Duodenal mucosa (tissue), 2 donors: ENCODE measurements around the gene SKIDA1.

ENCODE experiments used
- H3K27ac ChIP-seq: one replicate; pipeline ENCODE4 v1.7.0; 2013; ENCODE audit warnings: low read depth, low read length
- H3K27me3 ChIP-seq, 2 donors: one replicate each; pipeline ENCODE4 v1.7.0; 2013; ENCODE audit warnings: low read length in 2 of 2, control low read depth in 1 of 2; ENCODE audit not compliant: insufficient read depth in 2 of 2, control insufficient read depth in 1 of 2
- H3K36me3 ChIP-seq, 2 donors: one replicate each; pipeline ENCODE4 v1.7.0; 2013; ENCODE audit warnings: low read length in 2 of 2, control low read depth in 1 of 2; ENCODE audit not compliant: insufficient read depth in 2 of 2, control insufficient read depth in 1 of 2
- H3K4me1 ChIP-seq, 2 donors: one replicate each; pipeline ENCODE4 v1.7.0; 2013; ENCODE audit warnings: low read length in 2 of 2, control low read depth in 1 of 2; ENCODE audit not compliant: insufficient read depth in 2 of 2, control insufficient read depth in 1 of 2
- H3K4me3 ChIP-seq, 2 donors: one replicate each; pipeline ENCODE4 v1.7.0; 2013; ENCODE audit warnings: low read length in 2 of 2, low read depth in 1 of 2
- H3K9ac ChIP-seq, 2 donors: one replicate each; pipeline ENCODE4 v1.7.0; 2013; ENCODE audit warnings: low read length in 2 of 2, low read depth in 1 of 2
- H3K9me3 ChIP-seq, 2 donors: one replicate each; pipeline ENCODE4 v1.7.0; 2013; ENCODE audit warnings: low read length in 2 of 2, control low read depth in 1 of 2; ENCODE audit not compliant: control insufficient read depth in 1 of 2

Gene SKIDA1

DNA sequence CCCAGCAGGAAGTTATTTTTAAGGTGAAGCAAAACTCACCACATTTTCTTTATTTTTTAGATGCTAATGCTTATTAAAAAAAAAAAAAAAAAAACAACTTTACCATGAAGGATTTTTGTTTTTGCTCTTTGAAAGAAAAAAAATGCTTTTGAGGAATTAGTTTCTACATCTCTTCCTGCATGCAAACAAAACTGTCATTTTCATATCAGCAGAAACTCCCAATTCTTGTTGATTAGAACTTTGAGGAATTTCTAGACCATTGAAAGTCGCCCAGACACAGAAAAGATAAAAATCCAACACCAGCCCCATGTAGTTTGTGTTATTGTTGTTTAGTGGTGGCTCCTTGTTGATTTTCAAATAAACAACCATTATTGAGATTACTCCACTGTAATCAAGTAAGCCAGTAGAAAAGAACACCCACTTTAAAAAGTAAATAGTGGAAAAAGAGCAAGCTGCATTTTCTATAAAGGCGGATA, 14.3 kb downstream of the SKIDA1 start:
- H3K4me3 ChIP-seq, result no peak overlapping the region
- no peak overlapping the region for H3K9ac ChIP-seq
- H3K27ac ChIP-seq, result no peak overlapping the region

DNA sequence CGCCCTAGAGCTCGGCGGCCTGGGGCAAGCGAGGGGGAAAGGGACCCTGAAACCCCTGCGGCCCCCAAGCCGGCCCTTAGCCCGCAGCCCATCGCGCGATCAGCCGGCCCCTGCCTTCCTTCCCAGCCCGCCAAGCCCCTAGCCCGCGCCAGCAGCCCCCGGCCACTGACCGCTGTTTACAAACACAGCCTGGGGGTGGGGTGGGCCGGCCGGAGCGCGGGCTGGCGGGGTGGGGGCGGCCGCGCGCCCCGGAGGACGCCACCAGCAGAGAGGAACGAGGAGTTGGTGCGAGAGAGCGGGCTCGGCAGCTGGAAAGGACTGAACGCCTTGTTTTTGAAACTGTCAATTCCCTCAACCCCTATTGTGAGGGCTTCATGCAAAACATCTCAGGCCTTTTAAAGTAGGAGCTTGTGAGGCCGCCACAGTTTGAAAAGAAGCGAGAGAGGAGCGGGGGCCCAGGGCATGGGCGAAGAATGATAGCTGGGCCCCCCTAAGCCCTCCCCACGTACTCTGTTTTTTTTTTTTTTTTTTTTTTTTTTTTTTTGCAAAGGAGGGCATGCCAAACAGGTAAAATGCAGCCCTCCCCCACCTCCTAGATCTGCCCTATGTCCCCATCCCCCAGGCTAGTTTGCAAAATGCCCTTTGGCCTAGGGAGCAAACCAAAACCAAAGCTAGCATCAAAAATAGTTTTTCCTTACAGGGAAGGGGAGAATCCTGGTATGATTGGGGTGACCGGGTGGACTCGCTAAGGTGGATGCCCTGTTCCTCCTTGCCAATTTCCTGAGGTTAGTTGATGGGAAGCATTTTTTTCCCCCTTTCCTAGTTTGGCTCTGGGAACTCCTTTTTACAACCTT, 15.0 kb downstream of the SKIDA1 start:
- Histone ChIP-seq H3K9ac (no peak overlapping the region), H3K4me3 (no peak overlapping the region), H3K27ac (no peak overlapping the region), H3K9me3 (no peaks in the 10 kb centered on the region), H3K4me1 (peaks cover 0 to 12% of the 10 kb centered on the region in 2 donors), H3K36me3 (no peaks in the 10 kb centered on the region), H3K27me3 (peaks cover 23 to 38% of the 10 kb centered on the region in 2 donors)

More for the DNA sequence above, 14.3 kb downstream of the SKIDA1 start:
- Histone ChIP-seq H3K27me3 (peaks cover 26 to 39% of the 10 kb centered on the region in 2 donors), H3K36me3 (no peaks in the 10 kb centered on the region), H3K4me1 (peaks cover 4 to 12% of the 10 kb centered on the region in 2 donors), H3K9me3 (no peaks in the 10 kb centered on the region)

DNA sequence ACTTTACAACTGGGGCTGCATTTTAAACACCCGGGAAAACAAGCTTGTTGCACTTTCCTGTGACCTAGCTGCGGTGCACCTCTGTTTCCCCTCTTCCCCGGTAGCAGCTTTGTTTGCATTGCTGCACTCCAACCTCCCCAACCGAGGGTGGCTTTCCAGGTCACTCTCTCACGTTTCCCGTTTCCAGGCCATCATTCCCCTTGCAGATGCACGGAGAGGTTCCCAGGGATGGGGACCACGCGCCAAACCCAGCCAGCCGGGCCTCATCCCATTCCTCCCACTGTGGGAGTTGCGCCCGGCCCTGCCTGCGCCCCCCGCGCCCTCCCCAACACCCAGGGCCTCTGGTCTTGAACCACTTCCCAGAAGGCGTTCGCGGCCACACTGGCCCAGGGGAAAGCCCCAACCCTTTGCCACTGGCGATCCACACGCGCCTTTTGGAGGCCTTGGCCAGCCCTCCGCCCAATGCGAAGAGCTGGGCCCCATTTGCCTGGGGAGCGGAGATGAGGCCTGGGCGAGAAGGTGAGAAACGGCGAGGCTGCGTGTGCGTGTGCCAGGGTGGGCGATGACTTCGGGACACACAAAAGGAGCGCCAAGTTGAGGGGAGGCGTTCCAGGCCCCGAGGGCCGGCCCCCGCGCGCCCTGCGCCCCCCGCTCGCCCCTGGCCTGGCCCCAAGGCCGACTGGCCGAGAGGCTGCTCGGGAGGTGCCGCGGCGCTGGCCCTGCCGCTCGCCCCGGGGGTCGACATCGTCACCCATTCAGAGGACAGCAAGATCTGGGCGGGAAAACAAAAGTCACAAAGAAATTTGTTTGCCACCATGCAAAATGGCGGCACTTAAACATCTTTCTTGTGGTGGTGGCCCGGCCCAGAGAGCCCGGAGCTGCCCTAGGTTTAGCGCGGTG, 15.9 kb downstream of the SKIDA1 start:
- Histone ChIP-seq H3K4me1 (peaks cover 0 to 12% of the 10 kb centered on the region in 2 donors), H3K36me3 (no peaks in the 10 kb centered on the region), H3K4me3 (no peak overlapping the region), H3K27ac (no peak overlapping the region), H3K9ac (no peak overlapping the region), H3K27me3 (peaks cover 17 to 29% of the 10 kb centered on the region in 2 donors), H3K9me3 (no peaks in the 10 kb centered on the region)

DNA sequence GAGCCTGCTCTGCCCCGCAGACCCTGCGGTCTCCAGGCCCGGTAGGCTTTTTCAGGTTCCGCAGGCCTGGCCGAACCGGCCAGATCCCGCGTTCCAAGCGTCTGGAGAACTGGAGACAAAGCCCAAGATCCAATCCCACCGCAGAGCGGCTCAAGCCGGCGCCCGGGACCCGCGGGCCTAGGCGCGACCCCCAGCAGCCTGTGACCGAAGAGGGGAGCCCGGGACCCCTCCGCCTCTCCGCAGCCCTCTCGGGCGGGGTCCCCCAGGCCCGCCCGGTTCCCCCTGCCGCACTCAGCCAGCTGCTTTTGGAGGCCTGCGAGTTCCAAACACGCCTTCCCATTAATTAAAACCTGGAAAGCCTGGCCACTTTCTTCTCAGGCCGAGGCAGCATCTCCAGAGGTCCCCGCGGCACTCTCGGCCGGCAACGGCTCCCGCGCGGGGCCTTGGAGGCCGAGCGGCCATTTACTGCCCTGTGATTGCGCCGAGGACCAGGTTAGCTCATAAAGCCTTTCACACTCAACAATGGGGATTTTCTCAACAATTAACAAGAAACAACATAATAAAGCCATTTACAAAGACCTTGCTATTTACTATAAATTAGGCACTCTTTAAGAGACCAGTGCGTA, 16.7 kb downstream of the SKIDA1 start:
- Histone ChIP-seq H3K4me3 (no peak overlapping the region), H3K27ac (no peak overlapping the region), H3K9me3 (no peaks in the 10 kb centered on the region), H3K27me3 (peaks cover 16 to 27% of the 10 kb centered on the region in 2 donors), H3K4me1 (peaks cover 0 to 12% of the 10 kb centered on the region in 2 donors), H3K36me3 (no peaks in the 10 kb centered on the region), H3K9ac (no peak overlapping the region)

DNA sequence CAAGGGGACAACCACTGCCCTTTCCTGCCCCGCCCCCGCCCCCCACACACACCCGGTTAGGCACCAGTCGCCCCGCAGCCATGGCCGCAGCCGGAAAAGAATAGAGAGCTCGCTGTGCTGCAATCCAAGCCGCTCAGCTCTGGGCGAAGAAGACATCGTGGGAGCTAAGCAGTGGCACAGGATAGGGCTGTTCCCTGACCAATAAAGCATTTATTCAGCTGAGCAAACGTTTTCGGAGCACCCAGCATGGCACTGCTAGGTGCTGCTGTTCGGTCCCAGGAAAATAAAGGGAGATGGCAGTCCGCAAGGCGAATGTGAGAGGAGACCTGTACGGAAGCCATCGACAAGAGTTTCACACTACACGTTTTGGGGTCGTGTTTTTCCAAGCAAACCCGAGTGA, 18.3 kb downstream of the SKIDA1 start:
- Histone ChIP-seq H3K27ac (no peak overlapping the region), H3K4me1 (peaks cover 0 to 4% of the 10 kb centered on the region in 2 donors), H3K27me3 (peaks cover 9 to 19% of the 10 kb centered on the region in 2 donors), H3K36me3 (no peaks in the 10 kb centered on the region), H3K9ac (no peak overlapping the region), H3K9me3 (no peaks in the 10 kb centered on the region), H3K4me3 (no peak overlapping the region)

DNA sequence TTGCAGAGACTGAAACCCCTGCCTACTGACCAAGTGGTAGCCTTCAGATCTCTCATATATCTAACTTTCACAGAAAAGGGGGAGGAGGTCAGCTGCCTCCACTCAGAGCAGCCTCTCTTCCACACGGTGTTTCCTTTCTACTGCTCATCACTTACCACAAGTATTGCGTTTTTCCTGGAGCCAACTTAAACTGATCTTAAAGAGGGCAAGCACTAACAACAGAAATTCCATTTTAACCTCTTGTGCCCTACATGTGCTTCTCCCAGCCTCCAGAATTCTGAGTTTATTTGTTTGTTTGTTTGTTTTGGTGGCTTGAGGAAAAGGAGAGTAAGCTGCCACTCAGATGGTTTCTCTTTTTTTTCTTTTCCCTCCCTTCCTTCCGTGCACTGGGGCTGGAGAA, 19.1 kb downstream of the SKIDA1 start:
- Histone ChIP-seq H3K4me1 (no peaks in the 10 kb centered on the region), H3K27me3 (peaks cover 9 to 20% of the 10 kb centered on the region in 2 donors), H3K36me3 (no peaks in the 10 kb centered on the region), H3K9me3 (no peaks in the 10 kb centered on the region), H3K9ac (no peak overlapping the region), H3K4me3 (no peak overlapping the region), H3K27ac (no peak overlapping the region)

DNA sequence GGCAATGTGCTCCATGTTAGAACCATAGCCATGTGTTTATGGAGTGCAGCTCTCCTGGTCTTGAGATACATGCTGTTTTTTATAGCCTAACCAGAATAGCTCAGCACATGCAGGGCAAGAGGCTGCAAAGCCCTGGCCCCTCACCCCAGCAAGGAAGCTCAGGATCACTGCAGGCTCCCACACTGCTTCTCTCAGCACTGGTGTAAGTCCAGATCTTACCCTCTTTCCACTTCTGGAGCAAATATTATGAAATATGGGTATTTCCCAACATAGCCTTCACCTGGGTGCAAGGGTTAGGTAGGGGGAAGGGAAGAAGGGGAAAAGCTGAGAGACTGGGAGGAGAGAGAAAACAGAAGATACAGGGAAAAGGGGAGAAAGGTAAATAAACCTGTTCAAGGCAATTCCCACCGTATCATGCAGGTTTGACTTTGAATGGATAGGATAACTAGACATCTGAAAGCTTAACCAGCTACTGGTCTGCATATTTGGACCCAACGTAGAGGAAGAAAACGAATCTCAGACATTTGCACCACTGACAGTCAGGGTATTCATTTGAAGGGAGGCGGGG, 19.7 kb downstream of the SKIDA1 start:
- H3K4me3 ChIP-seq, result no peak overlapping the region
- no peak overlapping the region for H3K27ac ChIP-seq
- no peaks in the 10 kb centered on the region for H3K36me3 ChIP-seq
- peaks cover 10 to 22% of the 10 kb centered on the region in 2 donors for H3K27me3 ChIP-seq
- H3K9me3 ChIP-seq, result no peaks in the 10 kb centered on the region
- H3K4me1 ChIP-seq, result no peaks in the 10 kb centered on the region
- no peak overlapping the region for H3K9ac ChIP-seq

DNA sequence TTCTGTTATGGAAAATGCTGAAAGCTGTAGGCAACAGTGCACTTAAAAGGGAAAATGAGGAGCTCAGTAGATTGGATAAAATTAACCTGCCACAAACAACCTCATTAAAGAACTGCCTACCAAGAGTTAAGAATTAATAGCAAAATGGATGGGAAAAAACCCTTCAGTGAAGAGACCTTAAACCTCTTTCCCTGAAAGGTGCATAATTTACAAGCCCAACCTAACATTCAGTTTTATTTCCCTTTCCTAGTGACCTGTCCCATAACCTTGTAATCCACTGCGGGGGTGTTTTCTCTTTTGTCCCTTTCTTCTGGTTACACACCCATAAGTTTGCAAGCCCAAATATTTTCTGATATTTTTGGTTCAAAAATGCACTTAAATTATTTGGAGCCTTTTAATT, 21.9 kb downstream of the SKIDA1 start:
- Histone ChIP-seq H3K9me3 (no peaks in the 10 kb centered on the region), H3K9ac (no peak overlapping the region), H3K27ac (no peak overlapping the region), H3K36me3 (no peaks in the 10 kb centered on the region), H3K4me1 (no peaks in the 10 kb centered on the region), H3K4me3 (no peak overlapping the region), H3K27me3 (peaks cover 26 to 39% of the 10 kb centered on the region in 2 donors)

DNA sequence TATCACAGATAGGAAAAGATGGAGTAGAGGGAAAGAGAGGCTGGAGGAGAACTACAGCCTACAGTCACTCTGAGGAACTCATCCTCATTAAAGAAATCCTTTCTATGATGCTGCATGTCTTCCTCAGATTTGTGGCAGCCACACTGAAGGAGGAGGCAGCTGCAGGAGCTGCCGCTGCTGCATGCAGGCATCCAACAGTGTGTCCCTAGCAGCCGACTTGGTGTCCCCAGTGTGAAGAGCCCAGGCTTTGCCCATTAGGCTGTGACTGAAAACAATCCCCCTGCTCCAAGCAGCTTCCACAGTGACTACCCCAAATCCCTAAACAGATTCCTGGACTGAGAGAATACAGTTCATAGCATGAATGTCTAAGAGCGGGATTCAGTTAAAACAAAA, 23.1 kb downstream of the SKIDA1 start:
- H3K36me3 ChIP-seq, result no peaks in the 10 kb centered on the region
- H3K4me1 ChIP-seq, result peaks cover under 1 to 3% of the 10 kb centered on the region in 2 donors

More for the DNA sequence above, 23.1 kb downstream of the SKIDA1 start:
- Histone ChIP-seq H3K27ac (no peak overlapping the region), H3K27me3 (peaks cover 35 to 51% of the 10 kb centered on the region in 2 donors), H3K4me3 (no peak overlapping the region), H3K9me3 (no peaks in the 10 kb centered on the region), H3K9ac (no peak overlapping the region)
